GM06990 (cell line): Measurements from ENCODE around the gene COPG1.

Source experiments
- DNase-seq: peaks from one replicate; pipeline ENCODE4 v3.0.0-alpha.2; 2011; ENCODE audit not compliant: insufficient read length; ENCODE audit errors: extremely low read depth
- H3K27me3 ChIP-seq: replicated peaks from 2 replicates; pipeline ENCODE4 v1.6.0; 2011; ENCODE audit warnings: low read length; ENCODE audit not compliant: control insufficient read depth, insufficient read depth
- H3K36me3 ChIP-seq: 2 replicates; pipeline ENCODE4 v1.5.1; 2011; ENCODE audit warnings: low read length; ENCODE audit not compliant: control insufficient read depth, insufficient read depth
- H3K4me3 ChIP-seq: replicated peaks from 2 replicates; pipeline ENCODE4 v1.5.1; 2011; ENCODE audit warnings: low read depth, mild to moderate bottlenecking, control low read depth, low read length
- CTCF ChIP-seq: IDR thresholded peaks from 2 replicates; pipeline ENCODE4 v1.5.1; 2011; ENCODE audit warnings: low read length, control low read depth, mild to moderate bottlenecking, inconsistent platforms; ENCODE audit not compliant: insufficient read depth, poor library complexity, severe bottlenecking

COPG1 gene, protein sequence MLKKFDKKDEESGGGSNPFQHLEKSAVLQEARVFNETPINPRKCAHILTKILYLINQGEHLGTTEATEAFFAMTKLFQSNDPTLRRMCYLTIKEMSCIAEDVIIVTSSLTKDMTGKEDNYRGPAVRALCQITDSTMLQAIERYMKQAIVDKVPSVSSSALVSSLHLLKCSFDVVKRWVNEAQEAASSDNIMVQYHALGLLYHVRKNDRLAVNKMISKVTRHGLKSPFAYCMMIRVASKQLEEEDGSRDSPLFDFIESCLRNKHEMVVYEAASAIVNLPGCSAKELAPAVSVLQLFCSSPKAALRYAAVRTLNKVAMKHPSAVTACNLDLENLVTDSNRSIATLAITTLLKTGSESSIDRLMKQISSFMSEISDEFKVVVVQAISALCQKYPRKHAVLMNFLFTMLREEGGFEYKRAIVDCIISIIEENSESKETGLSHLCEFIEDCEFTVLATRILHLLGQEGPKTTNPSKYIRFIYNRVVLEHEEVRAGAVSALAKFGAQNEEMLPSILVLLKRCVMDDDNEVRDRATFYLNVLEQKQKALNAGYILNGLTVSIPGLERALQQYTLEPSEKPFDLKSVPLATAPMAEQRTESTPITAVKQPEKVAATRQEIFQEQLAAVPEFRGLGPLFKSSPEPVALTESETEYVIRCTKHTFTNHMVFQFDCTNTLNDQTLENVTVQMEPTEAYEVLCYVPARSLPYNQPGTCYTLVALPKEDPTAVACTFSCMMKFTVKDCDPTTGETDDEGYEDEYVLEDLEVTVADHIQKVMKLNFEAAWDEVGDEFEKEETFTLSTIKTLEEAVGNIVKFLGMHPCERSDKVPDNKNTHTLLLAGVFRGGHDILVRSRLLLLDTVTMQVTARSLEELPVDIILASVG

GRCh38 chr3:129249284-129250065 lies at the start of gene COPG1:
Gene COPG1, plus strand, starts transcription at chr3:129249606. Its CDS starts 104 bp downstream, at chr3:129249710.
- TF ChIP-seq CTCF = no peak
- H3K27me3 ChIP-seq = no peaks in the 10 kb centered on the region
- peak within 1 kb of the TSS; percentile 94 for H3K4me3 ChIP-seq
- peaks cover 15% of the 10 kb centered on the region for H3K36me3 ChIP-seq
- DNase-seq = peak; percentile 96

DNA sequence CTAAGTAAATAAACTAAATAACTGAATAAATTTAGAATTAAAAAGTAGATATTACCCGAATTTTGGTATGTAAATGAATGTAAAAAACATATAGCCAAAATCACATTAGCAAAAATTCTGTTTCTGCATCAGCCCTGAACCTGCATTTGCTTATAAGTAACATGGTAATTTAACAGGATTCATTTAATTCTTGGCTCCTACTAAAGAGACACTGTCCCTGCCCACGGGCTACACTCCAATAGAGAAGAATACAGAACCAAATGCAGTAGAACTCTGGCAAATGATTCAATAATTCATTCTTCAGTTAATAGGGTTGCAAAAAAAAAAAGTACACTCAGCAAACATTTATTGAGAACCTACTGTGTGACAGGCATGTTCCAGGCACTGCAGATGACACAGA lies 44.9 kb upstream of the COPG1 start:
- DNase-seq = no peak
- H3K27me3 ChIP-seq = no peaks in the 10 kb centered on the region
- H3K4me3 ChIP-seq = no peak overlapping the region
- TF ChIP-seq CTCF = no peak
- H3K36me3 ChIP-seq = no peaks in the 10 kb centered on the region

DNA sequence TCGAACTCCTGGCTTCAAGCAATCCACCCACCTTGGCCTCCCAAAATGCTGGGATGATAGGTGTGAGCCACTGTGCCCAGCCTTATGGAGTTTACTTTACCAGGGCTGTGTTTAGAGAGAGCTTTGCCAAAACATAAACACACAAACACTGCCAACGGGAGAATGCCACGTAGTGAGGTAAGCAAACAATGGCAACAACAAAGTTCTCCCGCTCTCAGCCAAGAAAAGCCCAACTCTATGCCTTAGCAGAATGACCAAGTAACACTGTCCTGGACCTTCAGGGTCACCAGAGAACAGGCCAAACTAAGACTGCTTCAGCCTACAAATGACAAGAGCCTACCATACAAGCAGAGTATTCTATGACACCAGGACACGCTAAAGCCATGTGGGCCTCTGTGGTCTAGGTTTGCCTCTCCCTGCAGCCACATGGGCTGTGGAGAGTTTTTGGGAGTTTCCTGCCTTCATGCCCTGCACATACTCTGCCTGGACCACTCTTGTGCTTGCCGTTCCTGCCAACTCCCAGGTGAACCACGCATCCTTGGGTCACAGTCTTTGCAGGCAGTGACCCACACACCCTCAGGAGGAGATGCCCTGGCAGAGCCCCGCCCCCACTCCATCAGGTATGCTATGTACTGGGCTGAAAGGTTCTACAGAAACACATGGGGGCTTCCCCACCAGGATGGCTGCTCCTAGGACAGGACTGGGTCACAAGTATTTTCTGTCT lies 44.1 kb upstream of the COPG1 start:
- H3K36me3 ChIP-seq = no peaks in the 10 kb centered on the region
- TF ChIP-seq CTCF = no peak
- no peak for DNase-seq
- no peak overlapping the region for H3K4me3 ChIP-seq
- H3K27me3 ChIP-seq = no peaks in the 10 kb centered on the region

DNA sequence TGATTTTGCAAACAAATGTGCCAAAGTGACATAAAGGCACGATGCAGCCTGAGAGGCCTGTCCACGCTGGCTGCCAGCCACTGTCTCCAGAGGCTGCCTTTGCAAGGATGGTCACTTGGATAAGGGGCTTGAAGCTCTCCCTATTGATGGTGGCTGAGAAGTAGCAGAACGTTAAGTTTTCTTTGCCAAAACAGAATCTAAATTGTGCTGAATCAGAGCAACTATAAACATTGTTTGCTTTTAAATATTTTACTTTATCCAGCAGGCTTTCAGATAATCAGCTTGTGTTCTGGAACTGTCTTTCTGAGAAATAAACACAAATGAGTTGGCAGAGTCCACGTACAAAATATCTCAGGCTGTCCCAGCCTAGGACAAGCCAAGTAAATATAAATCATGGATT lies 41.9 kb upstream of the COPG1 start:
- no peaks in the 10 kb centered on the region for H3K27me3 ChIP-seq
- no peak for TF ChIP-seq CTCF
- no peak for DNase-seq
- no peaks in the 10 kb centered on the region for H3K36me3 ChIP-seq
- no peak overlapping the region for H3K4me3 ChIP-seq

GRCh38 chr3:129211345-129211744 lies 38.1 kb upstream of the COPG1 start:
- TF ChIP-seq CTCF = no peak
- H3K27me3 ChIP-seq = no peaks in the 10 kb centered on the region
- H3K4me3 ChIP-seq = no peak overlapping the region
- no peak for DNase-seq
- H3K36me3 ChIP-seq = no peaks in the 10 kb centered on the region
